Neural cell (in vitro differentiated cells): Measurements from ENCODE around the gene FBRS. TPM values are rescaled to one million over a fixed set of nuclear protein-coding genes. Genes with fewer than 3 reads are reported as not detected.

Experiments used
- H2AFZ ChIP-seq: fragments of 200-600, 300-800 bp; sonication (generic), shearing (Covaris generic); 2 replicates; pipeline ENCODE4 v1.6.0; 2014; ENCODE audit warnings: low read depth, mild to moderate bottlenecking, antibody characterized with exemption, low read length, moderate library complexity
- H3F3A ChIP-seq: fragments of 200-600 bp; shearing (Covaris generic); 2 replicates; pipeline ENCODE4 v1.6.1; 2016; ENCODE audit warnings: mild to moderate bottlenecking, moderate library complexity, mixed read lengths, antibody characterized with exemption, low read length; ENCODE audit not compliant: insufficient read depth, poor library complexity, severe bottlenecking
- H3K27ac ChIP-seq: fragments of 200-600, 300-800 bp; sonication (generic), shearing (Covaris generic); 2 replicates; pipeline ENCODE4 v1.5.1; 2014; ENCODE audit warnings: mild to moderate bottlenecking, low read length, moderate library complexity
- H3K27me3 ChIP-seq: fragments of 300-800, 200-600 bp; sonication (generic), shearing (Covaris generic); 2 replicates; pipeline ENCODE4 v1.6.0; 2014; ENCODE audit warnings: mild to moderate bottlenecking, low read depth, low read length, moderate library complexity; ENCODE audit not compliant: insufficient read depth
- H3K36me3 ChIP-seq: fragments of 300-800, 200-600 bp; sonication (generic), shearing (Covaris generic); 2 replicates; pipeline ENCODE4 v1.5.1; 2014; ENCODE audit warnings: mild to moderate bottlenecking, antibody characterized with exemption, low read length, moderate library complexity; ENCODE audit not compliant: insufficient read depth
- H3K4me2 ChIP-seq: fragments of 300-800, 200-600 bp; sonication (generic), shearing (Covaris generic); 2 replicates; pipeline ENCODE4 v1.6.0; 2014; ENCODE audit warnings: mild to moderate bottlenecking, low read length
- H3K4me3 ChIP-seq: fragments of 300-800, 200-600 bp; sonication (generic), shearing (Covaris generic); 2 replicates; pipeline ENCODE4 v1.5.1; 2014; ENCODE audit warnings: mild to moderate bottlenecking, low read length, moderate library complexity
- H3K79me2 ChIP-seq: fragments of 200-600 bp; shearing (Covaris generic); replicated peaks from 2 replicates; pipeline ENCODE4 v1.6.0; 2014; ENCODE audit warnings: mild to moderate bottlenecking, low read length, moderate library complexity; ENCODE audit not compliant: insufficient read depth
- H3K9ac ChIP-seq: fragments of 300-800, 200-600 bp; sonication (generic), shearing (Covaris generic); 2 replicates; pipeline ENCODE4 v1.6.1; 2016; ENCODE audit warnings: mild to moderate bottlenecking, low read length, mixed read lengths
- H3K9me2 ChIP-seq: fragments of 200-600 bp; shearing (Covaris generic); 2 replicates; pipeline ENCODE4 v1.6.1; 2016; ENCODE audit warnings: mild to moderate bottlenecking, low read length, mixed read lengths; ENCODE audit not compliant: insufficient read depth
- H3K9me3 ChIP-seq: fragments of 200-600, 300-800 bp; sonication (generic), shearing (Covaris generic); 2 replicates; pipeline ENCODE4 v1.6.1; 2016; ENCODE audit warnings: mild to moderate bottlenecking, mixed run types, low read length, moderate library complexity, mixed read lengths
- H4K20me1 ChIP-seq: fragments of 200-600 bp; shearing (Covaris generic); 2 replicates; pipeline ENCODE4 v1.6.1; 2016; ENCODE audit warnings: mild to moderate bottlenecking, mixed run types; ENCODE audit not compliant: insufficient read depth
- CTCF ChIP-seq: fragments of 450-650 bp; IDR thresholded peaks from 2 replicates; pipeline ENCODE4 v1.5.1; 2014; ENCODE audit warnings: antibody characterized with exemption, mild to moderate bottlenecking, moderate library complexity; ENCODE audit not compliant: poor library complexity, severe bottlenecking
- EP300 ChIP-seq: fragments of 450-650 bp; conservative IDR thresholded peaks from 2 replicates; pipeline ENCODE4 v1.6.1; 2014; ENCODE audit warnings: antibody characterized with exemption, mild to moderate bottlenecking, moderate library complexity; ENCODE audit not compliant: poor library complexity, severe bottlenecking
- EZH2 ChIP-seq: fragments of 200-600, 300-800 bp; shearing (Covaris generic), sonication (generic); IDR thresholded peaks from 2 replicates; pipeline ENCODE4 v1.6.1; 2014; ENCODE audit warnings: antibody characterized with exemption, low read length, borderline replicate concordance, mild to moderate bottlenecking; ENCODE audit not compliant: insufficient read depth, poor library complexity, severe bottlenecking
- MXI1 ChIP-seq: fragments of 450-650 bp; conservative IDR thresholded peaks from 2 replicates; pipeline ENCODE4 v1.6.1; 2014; ENCODE audit warnings: antibody characterized with exemption, mild to moderate bottlenecking; ENCODE audit not compliant: poor library complexity, severe bottlenecking
- POLR2AphosphoS5 ChIP-seq: IDR thresholded peaks from 2 replicates; pipeline ENCODE4 v1.6.1; 2012
- RAD21 ChIP-seq: fragments of 450-650 bp; conservative IDR thresholded peaks from 2 replicates; pipeline ENCODE4 v1.6.1; 2014; ENCODE audit warnings: antibody characterized with exemption, mild to moderate bottlenecking, moderate library complexity
- REST ChIP-seq: IDR thresholded peaks from 2 replicates; pipeline ENCODE4 v1.6.1; 2012; ENCODE audit warnings: borderline replicate concordance
- SMC3 ChIP-seq: fragments of 450-650 bp; conservative IDR thresholded peaks from 2 replicates; pipeline ENCODE4 v1.6.1; 2014; ENCODE audit warnings: antibody characterized with exemption, mild to moderate bottlenecking, moderate library complexity; ENCODE audit not compliant: poor library complexity
- TAF1 ChIP-seq: IDR thresholded peaks from 2 replicates; pipeline ENCODE4 v1.6.1; 2012; ENCODE audit warnings: low read depth
- polyA minus RNA-seq: library from RNA; depleted of rRNA, polyadenylated mRNA; stranded (reverse); fragments of >200 nt; gene quantifications from 2 replicates; pipeline ENCODE4 v1.2.3, GENCODE V29; 2014
- polyA plus RNA-seq: library from polyadenylated mRNA; depleted of rRNA; stranded (reverse); fragments of >200 nt; gene quantifications from 2 replicates; pipeline ENCODE4 v1.2.3, GENCODE V29; 2014

FBRS gene
- polyA plus RNA-seq (19.0 and 24.2 TPM in 2 replicates), polyA minus RNA-seq (20.7 and 41.1 TPM in 2 replicates)

GRCh38 chr16:30657866-30658730, at the start of gene FBRS:
Gene FBRS (plus strand): TSS chr16:30658431. CDS start chr16:30659519, 1,088 bp downstream.
- H3F3A ChIP-seq: peaks cover 6% of the 10 kb centered on the region
- TF ChIP-seq EP300 (peak; percentile 31), SMC3 (peak; percentile 87), POLR2AphosphoS5 (peak; percentile 98), MXI1 (peak; percentile 86), EZH2 (no peak), TAF1 (peak; percentile 57), RAD21 (peak; percentile 89), REST (peak; percentile 16), CTCF (peak; percentile 100)
- peak within 1 kb of the TSS; percentile 97 for H3K27ac ChIP-seq
- H3K9ac ChIP-seq: peak within 1 kb of the TSS; percentile 93
- no peaks in the 10 kb centered on the region for H3K27me3 ChIP-seq
- H3K9me2 ChIP-seq: no peaks in the 10 kb centered on the region
- H3K36me3 ChIP-seq: peaks cover 1% of the 10 kb centered on the region
- peaks cover 32% of the 10 kb centered on the region for H3K79me2 ChIP-seq
- H3K9me3 ChIP-seq: no peaks in the 10 kb centered on the region
- no peaks in the 10 kb centered on the region for H4K20me1 ChIP-seq
- H3K4me2 ChIP-seq: peak within 1 kb of the TSS; percentile 89
- peak within 1 kb of the TSS; percentile 94 for H3K4me3 ChIP-seq
- H2AFZ ChIP-seq: peak within 1 kb of the TSS; percentile 36

- Histone ChIP-seq H3K27ac (peak overlapping the region; percentile 90), H3K9ac (peak overlapping the region; percentile 96), H3K27me3 (no peaks in the 10 kb centered on the region), H4K20me1 (no peaks in the 10 kb centered on the region), H3K4me3 (peak overlapping the region; percentile 97), H3F3A (no peaks in the 10 kb centered on the region), H3K36me3 (no peaks in the 10 kb centered on the region), H2AFZ (peak overlapping the region; percentile 100), H3K4me2 (peak overlapping the region; percentile 73), H3K9me3 (no peaks in the 10 kb centered on the region), H3K79me2 (peaks cover 10% of the 10 kb centered on the region), H3K9me2 (no peaks in the 10 kb centered on the region)
- no peak for TF ChIP-seq CTCF
- no peak for TF ChIP-seq MXI1
- no peak for TF ChIP-seq EP300
Observed at GRCh38 chr16:30609002-30609925, 49.0 kb upstream of the FBRS start.
